ENCODE results near the gene VAMP1.

Gene VAMP1

DNA sequence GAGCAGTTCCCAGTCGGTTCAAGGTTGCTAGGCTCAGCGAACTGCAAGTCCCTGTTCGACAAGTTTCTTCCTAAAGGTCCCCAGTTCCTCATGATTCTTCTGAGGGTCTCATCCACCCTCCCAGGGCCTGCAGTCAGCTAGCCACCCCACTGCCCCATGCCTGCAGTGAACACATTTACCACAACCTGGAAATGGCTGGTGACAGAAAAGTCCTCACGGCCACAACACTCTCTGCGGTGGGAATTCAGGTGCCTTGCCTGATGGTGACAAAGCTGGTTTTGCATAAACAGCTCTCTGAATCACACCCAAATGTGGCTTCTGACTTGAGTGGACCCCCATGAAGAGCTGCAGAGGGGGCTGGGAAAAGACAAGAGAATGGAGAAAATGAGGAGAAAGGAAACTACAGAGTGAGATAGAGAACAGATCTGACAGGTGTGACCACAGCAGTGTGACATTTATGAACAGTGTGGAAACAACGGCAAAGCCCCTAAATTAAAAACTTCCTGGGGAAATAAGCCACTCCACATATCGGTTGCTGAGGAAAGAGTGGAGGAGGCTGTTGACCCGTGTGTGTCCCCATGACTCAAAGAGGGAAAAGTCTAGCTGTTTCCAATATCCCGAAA lies 27.0 kb downstream of the VAMP1 start:
- DNase-seq (ENCODE audit: low spot score): no peak
- TF ChIP-seq, protein P1, sequence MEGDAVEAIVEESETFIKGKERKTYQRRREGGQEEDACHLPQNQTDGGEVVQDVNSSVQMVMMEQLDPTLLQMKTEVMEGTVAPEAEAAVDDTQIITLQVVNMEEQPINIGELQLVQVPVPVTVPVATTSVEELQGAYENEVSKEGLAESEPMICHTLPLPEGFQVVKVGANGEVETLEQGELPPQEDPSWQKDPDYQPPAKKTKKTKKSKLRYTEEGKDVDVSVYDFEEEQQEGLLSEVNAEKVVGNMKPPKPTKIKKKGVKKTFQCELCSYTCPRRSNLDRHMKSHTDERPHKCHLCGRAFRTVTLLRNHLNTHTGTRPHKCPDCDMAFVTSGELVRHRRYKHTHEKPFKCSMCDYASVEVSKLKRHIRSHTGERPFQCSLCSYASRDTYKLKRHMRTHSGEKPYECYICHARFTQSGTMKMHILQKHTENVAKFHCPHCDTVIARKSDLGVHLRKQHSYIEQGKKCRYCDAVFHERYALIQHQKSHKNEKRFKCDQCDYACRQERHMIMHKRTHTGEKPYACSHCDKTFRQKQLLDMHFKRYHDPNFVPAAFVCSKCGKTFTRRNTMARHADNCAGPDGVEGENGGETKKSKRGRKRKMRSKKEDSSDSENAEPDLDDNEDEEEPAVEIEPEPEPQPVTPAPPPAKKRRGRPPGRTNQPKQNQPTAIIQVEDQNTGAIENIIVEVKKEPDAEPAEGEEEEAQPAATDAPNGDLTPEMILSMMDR (IDR thresholded peaks at IDR 0.05; ENCODE audit: extremely low read depth, missing control alignments): no peak

DNA sequence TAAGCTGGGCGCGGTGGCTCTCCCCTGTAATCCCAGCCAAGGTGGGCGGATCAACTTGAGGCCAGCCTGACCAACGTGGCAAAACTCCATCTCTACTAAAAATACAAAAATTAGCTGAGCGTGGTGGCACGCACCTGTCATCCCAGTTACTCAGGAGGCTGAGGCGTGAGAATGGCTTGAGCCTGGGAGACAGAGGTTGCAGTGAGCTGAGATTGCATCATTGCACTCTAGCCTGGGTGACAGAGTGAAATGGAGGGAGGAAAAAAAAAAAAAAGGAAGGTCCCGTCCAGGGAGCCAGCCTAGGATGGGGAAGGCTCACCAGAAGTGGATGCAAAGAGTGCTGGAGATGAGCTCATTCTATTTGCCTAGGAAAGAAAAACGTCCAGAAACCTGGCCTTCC lies 27.6 kb downstream of the VAMP1 start:
- TF ChIP-seq, protein P1 (IDR thresholded peaks at IDR 0.05; ENCODE audit: extremely low read depth, missing control alignments): no peak
- no peak for DNase-seq (ENCODE audit: low spot score)

DNA sequence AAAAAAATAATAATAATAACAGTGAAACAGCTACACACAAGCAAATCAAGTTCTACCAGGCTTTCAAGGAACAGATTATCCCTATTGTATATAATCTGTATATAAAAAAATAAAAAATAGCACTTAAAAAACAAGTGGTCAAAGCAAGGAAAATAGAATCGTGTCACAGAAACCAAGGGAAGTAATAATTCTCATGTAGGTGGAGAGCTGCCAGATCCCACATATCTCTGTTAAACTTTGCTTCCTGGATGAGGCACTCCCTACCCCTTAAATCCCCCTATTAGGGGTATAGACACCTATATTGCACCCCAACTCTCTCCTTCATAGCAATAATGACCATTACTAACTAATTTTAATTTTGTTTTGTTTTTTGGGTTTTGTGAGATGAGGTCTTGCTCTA lies 30.1 kb downstream of the VAMP1 start:
- TF ChIP-seq, protein P1 (IDR thresholded peaks at IDR 0.05; ENCODE audit: extremely low read depth, missing control alignments): no peak

DNA sequence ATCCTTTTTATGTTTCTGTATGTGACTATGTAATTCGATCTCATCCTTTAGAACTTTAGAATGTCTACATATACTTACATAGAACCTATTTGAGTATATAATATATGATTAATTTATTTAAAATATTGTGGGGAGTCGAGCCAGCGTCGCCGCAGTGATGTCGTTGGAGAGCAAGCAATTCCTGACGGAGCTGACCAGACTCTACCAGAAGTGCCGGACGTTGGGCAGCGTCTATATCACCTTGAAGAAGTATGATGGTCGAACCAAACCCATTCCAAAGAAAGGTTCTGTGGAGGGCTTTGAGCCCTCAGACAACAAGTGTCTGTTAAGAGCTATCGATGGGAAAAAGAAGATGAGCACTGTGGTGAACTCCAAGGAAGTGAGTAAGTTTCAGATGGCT lies 32.1 kb downstream of the VAMP1 start:
- no peak for DNase-seq (ENCODE audit: low spot score)
- TF ChIP-seq, protein P1 (IDR thresholded peaks at IDR 0.05; ENCODE audit: extremely low read depth, missing control alignments): no peak

More for the DNA sequence above, 30.1 kb downstream of the VAMP1 start:
- DNase-seq (ENCODE audit: low spot score): no peak

DNA sequence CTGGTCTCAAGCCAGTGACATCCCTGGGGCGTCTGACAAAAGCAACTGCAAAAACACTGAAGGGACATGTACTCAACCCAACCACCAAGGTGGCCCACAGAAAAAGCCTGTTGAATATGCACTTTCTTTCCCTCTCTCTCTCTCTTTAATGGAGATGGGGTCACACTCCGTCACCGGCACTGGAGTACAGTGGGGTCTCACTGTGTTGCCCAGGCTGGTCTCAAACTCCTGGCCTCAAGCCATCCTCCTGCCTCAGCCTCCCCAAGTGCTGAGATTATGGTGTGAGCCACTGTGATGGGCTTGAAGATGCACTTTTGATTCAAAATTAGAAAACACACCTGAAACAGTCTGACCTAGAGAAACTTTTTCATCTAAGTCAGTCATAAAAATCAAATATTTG lies 32.9 kb downstream of the VAMP1 start:
- DNase-seq (ENCODE audit: low spot score): no peak
- TF ChIP-seq, protein P1 (IDR thresholded peaks at IDR 0.05; ENCODE audit: extremely low read depth, missing control alignments): no peak

DNA sequence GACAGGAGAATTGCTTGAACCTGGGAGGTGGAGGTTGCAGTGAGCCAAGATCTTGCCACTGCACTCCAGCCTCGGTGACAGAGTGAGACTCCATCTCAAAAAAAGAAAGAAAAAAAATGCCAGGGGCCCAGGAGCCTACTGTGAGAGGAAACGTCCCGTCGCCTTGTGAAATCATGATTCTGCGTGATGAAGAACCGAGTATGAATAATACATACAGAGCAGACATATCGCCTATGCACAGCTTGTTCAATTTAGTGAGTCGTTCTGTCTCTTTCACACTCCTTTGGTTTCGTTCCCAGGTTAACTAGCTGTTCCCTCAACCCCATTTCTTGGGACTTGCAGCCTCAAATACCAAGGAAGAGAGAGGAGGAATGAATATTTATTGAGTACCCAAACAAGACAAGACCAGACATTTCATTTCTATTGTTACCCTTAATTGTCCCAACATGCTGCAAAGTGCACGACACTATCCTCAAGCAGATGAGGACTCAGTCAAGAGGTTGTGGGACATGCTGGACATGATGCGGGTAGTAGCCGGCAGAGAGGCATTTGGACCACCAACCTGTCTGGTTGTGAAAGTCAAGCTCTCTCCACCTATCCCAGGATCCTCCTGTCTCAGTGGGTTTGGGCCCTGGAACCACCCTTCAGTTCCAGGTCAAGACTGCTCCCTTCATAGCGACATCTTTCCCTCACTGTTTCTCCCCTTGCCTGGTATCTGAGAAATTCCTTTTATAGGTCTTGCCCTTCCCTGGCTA lies 34.3 kb downstream of the VAMP1 start:
- no peak for DNase-seq (ENCODE audit: low spot score)
- TF ChIP-seq, protein P1 (IDR thresholded peaks at IDR 0.05; ENCODE audit: extremely low read depth, missing control alignments): no peak
